Measurements from ENCODE around the gene GALNT18.

Gene GALNT18

GRCh38 chr11:11612439-11612838 is 9.4 kb downstream of the GALNT18 start:
- TF ChIP-seq EZH2phosphoT487 (conservative IDR thresholded peaks at IDR 0.05; ENCODE audit: low read length) = no peak
- TF ChIP-seq, protein P1, sequence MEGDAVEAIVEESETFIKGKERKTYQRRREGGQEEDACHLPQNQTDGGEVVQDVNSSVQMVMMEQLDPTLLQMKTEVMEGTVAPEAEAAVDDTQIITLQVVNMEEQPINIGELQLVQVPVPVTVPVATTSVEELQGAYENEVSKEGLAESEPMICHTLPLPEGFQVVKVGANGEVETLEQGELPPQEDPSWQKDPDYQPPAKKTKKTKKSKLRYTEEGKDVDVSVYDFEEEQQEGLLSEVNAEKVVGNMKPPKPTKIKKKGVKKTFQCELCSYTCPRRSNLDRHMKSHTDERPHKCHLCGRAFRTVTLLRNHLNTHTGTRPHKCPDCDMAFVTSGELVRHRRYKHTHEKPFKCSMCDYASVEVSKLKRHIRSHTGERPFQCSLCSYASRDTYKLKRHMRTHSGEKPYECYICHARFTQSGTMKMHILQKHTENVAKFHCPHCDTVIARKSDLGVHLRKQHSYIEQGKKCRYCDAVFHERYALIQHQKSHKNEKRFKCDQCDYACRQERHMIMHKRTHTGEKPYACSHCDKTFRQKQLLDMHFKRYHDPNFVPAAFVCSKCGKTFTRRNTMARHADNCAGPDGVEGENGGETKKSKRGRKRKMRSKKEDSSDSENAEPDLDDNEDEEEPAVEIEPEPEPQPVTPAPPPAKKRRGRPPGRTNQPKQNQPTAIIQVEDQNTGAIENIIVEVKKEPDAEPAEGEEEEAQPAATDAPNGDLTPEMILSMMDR (IDR thresholded peaks at IDR 0.05; ENCODE audit: insufficient read depth, low read length, poor library complexity, severe bottlenecking) = no peak
- Histone ChIP-seq H3K4me2 (ENCODE audit: low read depth, low read length, poor library complexity, severe bottlenecking) (no peak overlapping the region), H3K79me2 (ENCODE audit: insufficient read depth, low read length) (no peaks in the 10 kb centered on the region)

GRCh38 chr11:11611381-11611780 is 10.4 kb downstream of the GALNT18 start:
- Histone ChIP-seq H3K27me3 (ENCODE audit: low read length) (no peaks in the 10 kb centered on the region), H2AFZ (ENCODE audit: low read depth, low read length, severe bottlenecking) (no peak overlapping the region), H3K4me2 (ENCODE audit: low read depth, low read length, poor library complexity, severe bottlenecking) (no peak overlapping the region), H3K79me2 (ENCODE audit: insufficient read depth, low read length) (no peaks in the 10 kb centered on the region), H3K36me3 (ENCODE audit: low read length) (no peaks in the 10 kb centered on the region), H3F3A (ENCODE audit: insufficient read depth) (no peaks in the 10 kb centered on the region), H4K20me1 (ENCODE audit: low read depth, low read length) (no peaks in the 10 kb centered on the region), H3K27ac (ENCODE audit: low read depth, low read length) (no peak overlapping the region), H3K4me3 (ENCODE audit: insufficient read depth, low read length, poor library complexity, severe bottlenecking) (no peak overlapping the region), H3K9me3 (ENCODE audit: insufficient read depth, low read length) (no peaks in the 10 kb centered on the region), H3K9me2 (replicated peaks; ENCODE audit: insufficient read depth, low read length) (no peaks in the 10 kb centered on the region), H3K9ac (ENCODE audit: low read length) (no peak overlapping the region)
- TF ChIP-seq, protein P1 (IDR thresholded peaks at IDR 0.05; ENCODE audit: insufficient read depth, low read length, poor library complexity, severe bottlenecking) = no peak

More at GRCh38 chr11:11612439-11612838, 9.4 kb downstream of the GALNT18 start:
- H3K4me3 ChIP-seq (ENCODE audit: insufficient read depth, low read length, poor library complexity, severe bottlenecking) = no peak overlapping the region
- no peaks in the 10 kb centered on the region for H4K20me1 ChIP-seq (ENCODE audit: low read depth, low read length)
- H3K27me3 ChIP-seq (ENCODE audit: low read length) = no peaks in the 10 kb centered on the region
- H2AFZ ChIP-seq (ENCODE audit: low read depth, low read length, severe bottlenecking) = no peak overlapping the region
- no peak overlapping the region for H3K27ac ChIP-seq (ENCODE audit: low read depth, low read length)
- H3F3A ChIP-seq (ENCODE audit: insufficient read depth) = no peaks in the 10 kb centered on the region
- no peak overlapping the region for H3K9ac ChIP-seq (ENCODE audit: low read length)
- no peaks in the 10 kb centered on the region for H3K9me2 ChIP-seq (replicated peaks; ENCODE audit: insufficient read depth, low read length)
- no peaks in the 10 kb centered on the region for H3K36me3 ChIP-seq (ENCODE audit: low read length)
- no peaks in the 10 kb centered on the region for H3K9me3 ChIP-seq (ENCODE audit: insufficient read depth, low read length)

DNA sequence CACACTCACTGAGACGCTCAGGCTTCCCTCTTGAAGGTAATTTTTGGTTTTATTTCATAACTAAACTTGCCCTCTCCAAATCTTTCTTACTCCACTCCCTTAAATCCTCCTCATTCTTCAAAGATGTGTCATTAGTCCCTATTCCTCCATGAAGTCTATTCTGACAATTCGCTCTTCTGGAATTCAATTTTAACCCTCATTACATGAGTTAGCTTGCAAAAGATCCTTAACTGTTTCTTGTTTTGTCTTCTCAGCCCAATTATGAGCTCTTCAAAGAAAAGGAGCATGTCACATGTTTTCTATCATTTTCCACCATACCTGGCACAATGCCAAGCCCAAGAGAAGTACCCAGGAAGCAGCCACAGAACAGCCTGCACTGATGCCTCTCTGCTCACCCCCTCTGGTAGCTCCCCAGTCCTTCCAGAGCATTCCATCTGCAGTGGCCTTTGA is 13.0 kb downstream of the GALNT18 start:
- Histone ChIP-seq H3K27ac (ENCODE audit: low read depth, low read length) (no peak overlapping the region), H3K4me2 (ENCODE audit: low read depth, low read length, poor library complexity, severe bottlenecking) (no peak overlapping the region)
- TF ChIP-seq EZH2phosphoT487 (conservative IDR thresholded peaks at IDR 0.05; ENCODE audit: low read length) = no peak
- TF ChIP-seq, protein P1 (IDR thresholded peaks at IDR 0.05; ENCODE audit: insufficient read depth, low read length, poor library complexity, severe bottlenecking) = no peak

More for the DNA sequence above, 13.0 kb downstream of the GALNT18 start:
- Histone ChIP-seq H3K9me2 (replicated peaks; ENCODE audit: insufficient read depth, low read length) (no peaks in the 10 kb centered on the region), H3K9me3 (ENCODE audit: insufficient read depth, low read length) (no peaks in the 10 kb centered on the region), H3F3A (ENCODE audit: insufficient read depth) (no peaks in the 10 kb centered on the region), H4K20me1 (ENCODE audit: low read depth, low read length) (no peaks in the 10 kb centered on the region), H2AFZ (ENCODE audit: low read depth, low read length, severe bottlenecking) (no peak overlapping the region), H3K36me3 (ENCODE audit: low read length) (no peaks in the 10 kb centered on the region), H3K27me3 (ENCODE audit: low read length) (no peaks in the 10 kb centered on the region), H3K79me2 (ENCODE audit: insufficient read depth, low read length) (no peaks in the 10 kb centered on the region), H3K4me3 (ENCODE audit: insufficient read depth, low read length, poor library complexity, severe bottlenecking) (no peak overlapping the region), H3K9ac (ENCODE audit: low read length) (no peak overlapping the region)

Measured in SU-DHL-6 (cell line).